HCT116 (cell line): ENCODE measurements around the gene TMCO4. TPM values are rescaled to one million over a fixed set of nuclear protein-coding genes. Genes with fewer than 3 reads are reported as not detected.

ENCODE experiments used
- ATAC-seq: fragments of 200-7000 bp; cut with Tn5 transposase; 2 replicates; pipeline ENCODE4 v1.9.1; 2020; ENCODE audit warnings: mild to moderate bottlenecking, moderate library complexity
- BruUV-seq: library from RNA; stranded (reverse); fragments of 400-500 nt; replicated peaks from 2 replicates; lab custom pipeline; 2021; lab: Mats Ljungman, UMichigan
- CTCF ChIA-PET: fragments of 300-600 bp; sonication (Branson Sonifier 250); formaldehyde crosslinking; loops from one replicate; lab custom pipeline; 2021; ENCODE audit warnings: antibody characterized with exemption; lab: Charles Lee
- POLR2A ChIA-PET: fragments of 300-600, 350-600 bp; sonication (Branson Sonifier 250); formaldehyde crosslinking; loops from one replicate; lab custom pipeline; 2021; ENCODE audit warnings: antibody characterized with exemption; lab: Charles Lee
- RAD21 ChIA-PET, 2 experiments: fragments of 300-600 bp; sonication (Branson Sonifier 250); formaldehyde crosslinking; loops; one replicate each; lab custom pipeline; 2023; ENCODE audit warnings: low total read pairs in 2 of 2; ENCODE audit not compliant: uncharacterized antibody in 2 of 2, unreplicated experiment in 2 of 2, low non-redundant PET in 1 of 2; lab: Charles Lee
- DNase-seq: peaks from one replicate; pipeline ENCODE4 v3.0.0-alpha.2; 2010; ENCODE audit warnings: low read depth, low spot score
- H2AFZ ChIP-seq: fragments of 200-600 bp; shearing (Covaris generic), sonication (generic); 2 replicates; pipeline ENCODE4 v1.6.1; 2017; ENCODE audit warnings: low read depth, mixed run types, mixed read lengths, antibody characterized with exemption, low read length; ENCODE audit not compliant: poor library complexity, severe bottlenecking
- H3K27ac ChIP-seq: 2 replicates; pipeline ENCODE4 v1.5.1; 2012; ENCODE audit warnings: low read depth, low read length
- H3K27me3 ChIP-seq: fragments of 200-600 bp; sonication (generic); 2 replicates; pipeline ENCODE4 v1.6.1; 2016; ENCODE audit warnings: mixed run types, low read length, mixed read lengths; ENCODE audit not compliant: insufficient read depth
- H3K36me3 ChIP-seq, 2 experiments: fragments of 200-500 bp in 1 of 2; fragments of 200-600 bp in 1 of 2; sonication (Bioruptor generic) in 1 of 2; sonication (generic) in 1 of 2; 2 replicates each; pipeline versions ENCODE4 v1.5.1 to v1.6.1; 2014 to 2016; ENCODE audit warnings: low read length in 2 of 2, inconsistent platforms in 1 of 2, mixed read lengths in 1 of 2, mixed run types in 1 of 2; ENCODE audit not compliant: insufficient read depth in 2 of 2, control insufficient read depth in 1 of 2
- H3K4me1 ChIP-seq, 2 experiments: fragments of 200-600 bp in 1 of 2; sonication (generic) in 1 of 2; 2 replicates each; pipeline versions ENCODE4 v1.5.1 to v1.6.1; 2012 to 2017; ENCODE audit warnings: low read length in 2 of 2, inconsistent platforms in 1 of 2, mild to moderate bottlenecking in 1 of 2, mixed read lengths in 1 of 2, mixed run types in 1 of 2, moderate library complexity in 1 of 2; ENCODE audit not compliant: insufficient read depth in 2 of 2, control insufficient read depth in 1 of 2
- H3K4me2 ChIP-seq: fragments of 200-600 bp; sonication (generic); 2 replicates; pipeline ENCODE4 v1.6.1; 2017; ENCODE audit warnings: mixed run types, low read length, mixed read lengths
- H3K4me3 ChIP-seq, 2 experiments: fragments of 200-600 bp in 1 of 2; sonication (generic) in 1 of 2; replicated peaks in 1 of 2; 2 replicates each; pipeline ENCODE4 v1.5.1; 2011 to 2016; ENCODE audit warnings: low read length in 2 of 2, control low read depth in 1 of 2, low read depth in 1 of 2, mild to moderate bottlenecking in 1 of 2, mixed read lengths in 1 of 2, mixed run types in 1 of 2
- H3K79me2 ChIP-seq: fragments of 200-600 bp; sonication (generic); 2 replicates; pipeline ENCODE4 v1.6.1; 2017; ENCODE audit warnings: mild to moderate bottlenecking, mixed run types, low read length, moderate library complexity, mixed read lengths; ENCODE audit not compliant: insufficient read depth
- H3K9ac ChIP-seq: fragments of 200-600 bp; sonication (generic); 2 replicates; pipeline ENCODE4 v1.6.1; 2016; ENCODE audit warnings: low read length, mixed read lengths
- H3K9me2 ChIP-seq: fragments of 200-600 bp; sonication (generic), shearing (Covaris generic); 2 replicates; pipeline ENCODE4 v1.6.1; 2017; ENCODE audit warnings: mixed run types, mild to moderate bottlenecking, moderate library complexity; ENCODE audit not compliant: insufficient read depth
- H3K9me3 ChIP-seq, 2 experiments: fragments of 200-500 bp in 1 of 2; fragments of 200-600 bp in 1 of 2; sonication (Bioruptor generic) in 1 of 2; sonication (generic) in 1 of 2; 2 replicates each; pipeline ENCODE4 v1.6.1; 2014 to 2017; ENCODE audit warnings: low read length in 2 of 2, mixed read lengths in 2 of 2, inconsistent platforms in 1 of 2, low read depth in 1 of 2, mild to moderate bottlenecking in 1 of 2, mixed run types in 1 of 2, moderate library complexity in 1 of 2; ENCODE audit not compliant: control insufficient read depth in 1 of 2, insufficient read depth in 1 of 2
- H4K20me1 ChIP-seq: fragments of 200-600 bp; sonication (generic), shearing (Covaris generic); 2 replicates; pipeline ENCODE4 v1.6.1; 2017; ENCODE audit warnings: mixed run types, mild to moderate bottlenecking, moderate library complexity; ENCODE audit not compliant: insufficient read depth
- CBX3 ChIP-seq: IDR thresholded peaks from 2 replicates; pipeline ENCODE4 v1.6.1; 2012; ENCODE audit warnings: low read depth
- EZH2 ChIP-seq: fragments of 200-600 bp; sonication (generic); IDR thresholded peaks from 2 replicates; pipeline ENCODE4 v1.6.1; 2017; ENCODE audit warnings: antibody characterized with exemption, mixed run types
- EZH2phosphoT487 ChIP-seq: fragments of 200-600 bp; IDR thresholded peaks from 2 replicates; pipeline ENCODE4 v1.6.1; 2018; ENCODE audit warnings: antibody characterized with exemption, borderline replicate concordance
- FOSL1 ChIP-seq: IDR thresholded peaks from 2 replicates; pipeline ENCODE4 v1.6.1; 2012; ENCODE audit warnings: low read depth
- JUND ChIP-seq: IDR thresholded peaks from 2 replicates; pipeline ENCODE4 v1.6.1; 2012
- POLR2A ChIP-seq: IDR thresholded peaks from 2 replicates; pipeline ENCODE4 v1.7.0; 2011; ENCODE audit warnings: borderline replicate concordance; ENCODE audit not compliant: insufficient read depth, insufficient read length; ENCODE audit errors: extremely low read depth
- SIN3A ChIP-seq: IDR thresholded peaks from 2 replicates; pipeline ENCODE4 v1.6.1; 2012; ENCODE audit warnings: low read depth
- SP1 ChIP-seq: IDR thresholded peaks from 2 replicates; pipeline ENCODE4 v1.6.1; 2012; ENCODE audit warnings: low read depth
- ZNF274 ChIP-seq: fragments of 200-500 bp; sonication (Bioruptor generic); IDR thresholded peaks from 2 replicates; pipeline ENCODE4 v1.6.1; 2014; ENCODE audit warnings: mild to moderate bottlenecking, low read depth, low read length, inconsistent platforms
- intact Hi-C: fragments of 100-400 bp; cut with micrococcal nuclease; formaldehyde crosslinking; loops from 2 replicates; pipeline ENCODE4 v1.10.0; 2022
- total RNA-seq: library from RNA; stranded (reverse); gene quantifications from one replicate; pipeline ENCODE4 v1.2.1, GENCODE V29; 2021; ENCODE audit not compliant: unreplicated experiment
- TF ChIP-seq, protein P1 (sequence below): IDR thresholded peaks from 2 replicates; pipeline ENCODE4 v1.6.1; 2012
- TF ChIP-seq, protein P2 (sequence below): IDR thresholded peaks from 2 replicates; pipeline ENCODE4 v1.6.1; 2012; ENCODE audit warnings: low read depth

Gene TMCO4
- total RNA-seq, 1 experiment from 2014 or later = 12.7 TPM

DNA sequence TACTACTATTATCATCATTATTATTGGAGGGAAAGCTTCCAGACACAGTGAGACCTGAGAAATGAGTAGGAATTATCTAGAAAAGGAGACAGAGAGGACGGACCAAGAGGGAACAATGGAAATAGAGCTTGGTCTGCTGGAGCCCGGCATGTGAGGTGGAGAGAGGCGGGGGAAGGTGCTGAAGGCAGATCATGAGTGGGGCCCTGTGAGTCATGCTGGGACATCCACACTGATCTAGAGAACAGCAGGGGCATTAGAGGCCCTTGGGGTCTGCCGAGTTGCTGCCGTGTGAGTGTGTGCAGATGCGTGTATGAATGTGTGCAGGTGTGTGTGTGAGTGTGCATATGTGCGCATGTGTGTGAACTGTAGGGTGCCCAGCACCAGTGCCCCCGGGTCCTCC lies 65.7 kb downstream of the TMCO4 start:
- ChIA-PET RAD21 (no interaction called here), CTCF (no interaction called here)
- no TSS peak for BruUV-seq
- no peak overlapping the region for H3K27ac ChIP-seq
- H3K79me2 ChIP-seq = no peaks in the 10 kb centered on the region
- H3K27me3 ChIP-seq = no peaks in the 10 kb centered on the region
- peaks cover 0 to 10% of the 10 kb centered on the region in 2 experiments; a peak in 1 of 4 replicates for H3K9me3 ChIP-seq
- no peak for ATAC-seq
- TF ChIP-seq FOSL1 (no peak), EZH2phosphoT487 (no peak), SIN3A (no peak), SP1 (no peak), EZH2 (no peak), CBX3 (no peak), ZNF274 (no peak), JUND (no peak), POLR2A (no peak)
- TF ChIP-seq, protein P1, sequence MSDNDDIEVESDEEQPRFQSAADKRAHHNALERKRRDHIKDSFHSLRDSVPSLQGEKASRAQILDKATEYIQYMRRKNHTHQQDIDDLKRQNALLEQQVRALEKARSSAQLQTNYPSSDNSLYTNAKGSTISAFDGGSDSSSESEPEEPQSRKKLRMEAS = no peak
- TF ChIP-seq, protein P2, sequence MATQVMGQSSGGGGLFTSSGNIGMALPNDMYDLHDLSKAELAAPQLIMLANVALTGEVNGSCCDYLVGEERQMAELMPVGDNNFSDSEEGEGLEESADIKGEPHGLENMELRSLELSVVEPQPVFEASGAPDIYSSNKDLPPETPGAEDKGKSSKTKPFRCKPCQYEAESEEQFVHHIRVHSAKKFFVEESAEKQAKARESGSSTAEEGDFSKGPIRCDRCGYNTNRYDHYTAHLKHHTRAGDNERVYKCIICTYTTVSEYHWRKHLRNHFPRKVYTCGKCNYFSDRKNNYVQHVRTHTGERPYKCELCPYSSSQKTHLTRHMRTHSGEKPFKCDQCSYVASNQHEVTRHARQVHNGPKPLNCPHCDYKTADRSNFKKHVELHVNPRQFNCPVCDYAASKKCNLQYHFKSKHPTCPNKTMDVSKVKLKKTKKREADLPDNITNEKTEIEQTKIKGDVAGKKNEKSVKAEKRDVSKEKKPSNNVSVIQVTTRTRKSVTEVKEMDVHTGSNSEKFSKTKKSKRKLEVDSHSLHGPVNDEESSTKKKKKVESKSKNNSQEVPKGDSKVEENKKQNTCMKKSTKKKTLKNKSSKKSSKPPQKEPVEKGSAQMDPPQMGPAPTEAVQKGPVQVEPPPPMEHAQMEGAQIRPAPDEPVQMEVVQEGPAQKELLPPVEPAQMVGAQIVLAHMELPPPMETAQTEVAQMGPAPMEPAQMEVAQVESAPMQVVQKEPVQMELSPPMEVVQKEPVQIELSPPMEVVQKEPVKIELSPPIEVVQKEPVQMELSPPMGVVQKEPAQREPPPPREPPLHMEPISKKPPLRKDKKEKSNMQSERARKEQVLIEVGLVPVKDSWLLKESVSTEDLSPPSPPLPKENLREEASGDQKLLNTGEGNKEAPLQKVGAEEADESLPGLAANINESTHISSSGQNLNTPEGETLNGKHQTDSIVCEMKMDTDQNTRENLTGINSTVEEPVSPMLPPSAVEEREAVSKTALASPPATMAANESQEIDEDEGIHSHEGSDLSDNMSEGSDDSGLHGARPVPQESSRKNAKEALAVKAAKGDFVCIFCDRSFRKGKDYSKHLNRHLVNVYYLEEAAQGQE = no peak
- TF ChIP-seq, all 23 proteins: peak for 0
- H4K20me1 ChIP-seq = no peaks in the 10 kb centered on the region
- H3K4me2 ChIP-seq = no peak overlapping the region
- DNase-seq = no peak
- H3K9ac ChIP-seq = no peak overlapping the region
- POLR2A ChIA-PET = no interaction called here
- H3K4me3 ChIP-seq = no peak overlapping the region
- peaks cover 0 to 5% of the 10 kb centered on the region in 2 experiments; a peak in 1 of 4 replicates for H3K4me1 ChIP-seq
- intact Hi-C loops = no loop called here
- H3K9me2 ChIP-seq = no peaks in the 10 kb centered on the region
- 0 out of 4 replicates have a peak, but pooled peaks cover 0 to 4% of the 10 kb centered on the region in 2 experiments for H3K36me3 ChIP-seq
- H2AFZ ChIP-seq = no peak overlapping the region
